A673 (cell line): Measurements from ENCODE around the gene PJA2. TPM values are rescaled to one million over a fixed set of nuclear protein-coding genes. Genes with fewer than 3 reads are reported as not detected.

ENCODE experiments used
- BruUV-seq: library from RNA; stranded (reverse); fragments of 400-500 nt; replicated peaks from 2 replicates; lab custom pipeline; 2021; lab: Mats Ljungman, UMichigan
- CTCF ChIA-PET: fragments of 300-600 bp; sonication (Branson Sonifier 250); formaldehyde crosslinking; loops from one replicate; lab custom pipeline; 2022; ENCODE audit warnings: antibody characterized with exemption; lab: Charles Lee
- POLR2A ChIA-PET: fragments of 300-600 bp; sonication (Branson Sonifier 250); formaldehyde crosslinking; loops from one replicate; lab custom pipeline; 2022; ENCODE audit warnings: antibody characterized with exemption; ENCODE audit not compliant: low non-redundant PET; lab: Charles Lee
- DNase-seq: peaks from one replicate; pipeline ENCODE4 v3.0.0-alpha.2; 2015; ENCODE audit warnings: low spot score
- H3K27ac ChIP-seq: fragments of 200-600 bp; sonication (generic); 2 replicates; pipeline ENCODE4 v1.5.1; 2016; ENCODE audit warnings: mixed run types, low read depth, mild to moderate bottlenecking, mixed read lengths, antibody characterized with exemption, low read length; ENCODE audit not compliant: poor library complexity, severe bottlenecking
- H3K27me3 ChIP-seq: fragments of 200-600 bp; sonication (generic); replicated peaks from 2 replicates; pipeline ENCODE4 v1.6.1; 2017; ENCODE audit warnings: mixed run types, low read depth, mild to moderate bottlenecking, mixed read lengths, antibody characterized with exemption, low read length; ENCODE audit not compliant: insufficient read depth, poor library complexity
- H3K36me3 ChIP-seq: fragments of 200-600 bp; sonication (generic); 2 replicates; pipeline ENCODE4 v1.6.1; 2016; ENCODE audit warnings: mixed run types, mild to moderate bottlenecking, mixed read lengths, antibody characterized with exemption, low read length; ENCODE audit not compliant: insufficient read depth, poor library complexity, severe bottlenecking
- H3K4me1 ChIP-seq: fragments of 200-600 bp; sonication (generic); 2 replicates; pipeline ENCODE4 v1.6.1; 2017; ENCODE audit warnings: mixed run types, mild to moderate bottlenecking, mixed read lengths, antibody characterized with exemption, low read length; ENCODE audit not compliant: insufficient read depth, poor library complexity, severe bottlenecking
- H3K4me3 ChIP-seq: fragments of 200-600 bp; sonication (generic); 2 replicates; pipeline ENCODE4 v1.5.1; 2016; ENCODE audit warnings: low read depth, mixed run types, mild to moderate bottlenecking, mixed read lengths, low read length; ENCODE audit not compliant: poor library complexity, severe bottlenecking
- H3K9me3 ChIP-seq: fragments of 200-600 bp; sonication (generic); 2 replicates; pipeline ENCODE4 v1.6.1; 2016; ENCODE audit warnings: mixed run types, low read depth, mild to moderate bottlenecking, mixed read lengths, antibody characterized with exemption, low read length; ENCODE audit not compliant: poor library complexity, severe bottlenecking
- EZH2 ChIP-seq: fragments of 200-600 bp; sonication (generic); IDR thresholded peaks from 2 replicates; pipeline ENCODE4 v1.6.1; 2017; ENCODE audit warnings: borderline replicate concordance, low read depth, mild to moderate bottlenecking, mixed read lengths, antibody characterized with exemption, low read length; ENCODE audit not compliant: poor library complexity, severe bottlenecking
- intact Hi-C: fragments of 100-400 bp; cut with micrococcal nuclease; formaldehyde crosslinking; loops from one replicate; pipeline ENCODE4 v1.10.0; 2022; ENCODE audit not compliant: unreplicated experiment
- total RNA-seq: library from RNA; stranded (reverse); gene quantifications from 2 replicates; pipeline ENCODE4 v1.2.3, GENCODE V29; 2021
- TF ChIP-seq, protein P1 (sequence below): fragments of 300-800, 200-600 bp; sonication (generic); conservative IDR thresholded peaks from 2 replicates; pipeline ENCODE4 v1.5.1; 2017; ENCODE audit warnings: low read depth, mild to moderate bottlenecking, antibody characterized with exemption, low read length, moderate library complexity, mixed read lengths

Gene PJA2
- total RNA-seq, 1 experiment from 2014 or later: 47.3 TPM

DNA sequence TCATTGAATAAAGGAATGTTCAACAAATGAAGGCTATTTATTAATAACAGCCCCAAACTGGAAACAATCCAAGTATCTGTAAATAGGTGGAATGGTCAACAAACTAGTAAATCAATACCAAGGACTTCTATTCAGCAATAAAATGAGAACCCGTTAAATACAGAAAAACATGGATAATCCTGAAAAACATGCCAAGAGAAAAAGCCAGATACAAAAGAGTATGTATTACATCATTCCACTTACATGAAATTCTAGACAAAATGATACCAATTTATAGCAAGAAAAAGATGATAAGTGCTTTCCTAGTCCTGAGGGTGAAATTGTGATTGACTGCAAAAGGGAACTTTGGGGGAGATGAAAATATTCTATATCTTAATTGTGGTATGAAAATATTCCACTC lies 3.1 kb downstream of the PJA2 start:
- H3K9me3 ChIP-seq: peaks cover 6% of the 10 kb centered on the region
- H3K36me3 ChIP-seq: peaks cover 5% of the 10 kb centered on the region
- peak overlapping the region; percentile 61 for H3K4me3 ChIP-seq
- H3K27me3 ChIP-seq: no peaks in the 10 kb centered on the region
- no peak for DNase-seq
- no peak overlapping the region for H3K27ac ChIP-seq
- CTCF ChIA-PET: no interaction called here
- intact Hi-C loops: loop anchor here (10.0 kb wide), 1 partner anchor 288 kb away; no protein-coding TSS in a partner anchor
- TF ChIP-seq EZH2: no peak
- TF ChIP-seq, protein P1, sequence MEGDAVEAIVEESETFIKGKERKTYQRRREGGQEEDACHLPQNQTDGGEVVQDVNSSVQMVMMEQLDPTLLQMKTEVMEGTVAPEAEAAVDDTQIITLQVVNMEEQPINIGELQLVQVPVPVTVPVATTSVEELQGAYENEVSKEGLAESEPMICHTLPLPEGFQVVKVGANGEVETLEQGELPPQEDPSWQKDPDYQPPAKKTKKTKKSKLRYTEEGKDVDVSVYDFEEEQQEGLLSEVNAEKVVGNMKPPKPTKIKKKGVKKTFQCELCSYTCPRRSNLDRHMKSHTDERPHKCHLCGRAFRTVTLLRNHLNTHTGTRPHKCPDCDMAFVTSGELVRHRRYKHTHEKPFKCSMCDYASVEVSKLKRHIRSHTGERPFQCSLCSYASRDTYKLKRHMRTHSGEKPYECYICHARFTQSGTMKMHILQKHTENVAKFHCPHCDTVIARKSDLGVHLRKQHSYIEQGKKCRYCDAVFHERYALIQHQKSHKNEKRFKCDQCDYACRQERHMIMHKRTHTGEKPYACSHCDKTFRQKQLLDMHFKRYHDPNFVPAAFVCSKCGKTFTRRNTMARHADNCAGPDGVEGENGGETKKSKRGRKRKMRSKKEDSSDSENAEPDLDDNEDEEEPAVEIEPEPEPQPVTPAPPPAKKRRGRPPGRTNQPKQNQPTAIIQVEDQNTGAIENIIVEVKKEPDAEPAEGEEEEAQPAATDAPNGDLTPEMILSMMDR: no peak
- POLR2A ChIA-PET: no interaction called here
- BruUV-seq: no TSS peak
- H3K4me1 ChIP-seq: peaks cover 15% of the 10 kb centered on the region

DNA sequence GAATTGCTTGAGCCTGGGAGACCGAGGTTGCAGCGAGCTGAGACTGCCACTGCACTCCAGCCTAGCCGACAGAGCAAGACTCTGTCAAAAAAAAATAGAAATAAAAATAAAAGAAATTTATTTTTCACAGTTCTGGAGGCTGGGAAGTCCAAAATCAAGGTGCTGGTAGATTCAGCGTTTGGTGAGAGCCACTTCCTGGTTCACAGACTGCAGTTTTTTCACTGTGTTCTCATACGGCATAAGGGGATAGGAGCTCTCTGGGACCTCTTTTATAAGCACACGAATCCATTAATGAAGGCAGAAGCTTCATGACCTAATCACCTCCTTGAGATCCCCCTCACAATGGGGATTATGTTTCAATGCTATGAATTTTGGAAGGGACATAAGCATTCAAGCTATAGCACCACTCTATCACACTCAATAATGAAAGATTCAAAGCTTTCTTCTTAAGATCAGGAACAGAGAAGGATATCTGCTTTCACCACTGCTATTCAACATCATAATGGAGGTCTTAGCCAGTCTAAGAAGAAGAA lies 5.3 kb downstream of the PJA2 start:
- Histone ChIP-seq H3K27ac (no peak overlapping the region), H3K36me3 (peaks cover 5% of the 10 kb centered on the region), H3K4me1 (peaks cover 10% of the 10 kb centered on the region), H3K27me3 (no peaks in the 10 kb centered on the region), H3K9me3 (peaks cover 6% of the 10 kb centered on the region), H3K4me3 (no peak overlapping the region)
- ChIA-PET CTCF (no interaction called here), POLR2A (no interaction called here)
- no TSS peak for BruUV-seq
- no peak for DNase-seq
- intact Hi-C loops: loop anchor here (10.0 kb wide), 1 partner anchor 290 kb away; no protein-coding TSS in a partner anchor
- TF ChIP-seq, protein P1: no peak
- no peak for TF ChIP-seq EZH2

DNA sequence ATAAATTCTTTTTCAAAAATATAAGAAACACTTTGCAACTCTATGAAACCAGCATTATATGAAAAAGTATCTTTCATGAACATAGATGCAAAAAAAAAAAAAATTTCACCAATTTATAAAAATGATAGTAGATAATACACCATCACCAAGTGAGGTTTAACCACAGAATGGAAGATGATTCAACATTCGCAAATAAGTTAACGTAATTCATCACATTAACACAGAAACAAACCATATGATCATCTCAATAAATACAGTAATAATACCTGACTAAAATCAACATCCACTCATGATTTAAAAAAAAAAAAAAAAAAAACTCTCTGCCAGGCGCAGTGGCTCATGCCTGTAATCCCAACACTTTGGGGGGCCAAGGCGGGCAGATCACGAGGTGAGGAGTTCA lies 6.3 kb downstream of the PJA2 start:
- BruUV-seq: no TSS peak
- intact Hi-C loops: loop anchor here (10.0 kb wide), 1 partner anchor 291 kb away; no protein-coding TSS in a partner anchor
- DNase-seq: no peak
- peaks cover 6% of the 10 kb centered on the region for H3K9me3 ChIP-seq
- peaks cover 5% of the 10 kb centered on the region for H3K36me3 ChIP-seq
- H3K4me1 ChIP-seq: peaks cover 10% of the 10 kb centered on the region
- CTCF ChIA-PET: no interaction called here
- TF ChIP-seq, protein P1: no peak
- TF ChIP-seq EZH2: no peak
- H3K4me3 ChIP-seq: no peak overlapping the region
- H3K27ac ChIP-seq: no peak overlapping the region
- POLR2A ChIA-PET: no interaction called here
- H3K27me3 ChIP-seq: no peaks in the 10 kb centered on the region
